Parathyroid adenoma (tissue), 2 donors: Measurements from ENCODE around the gene GAS6.

Experiments
- H2AFZ ChIP-seq: fragments of 300-600 bp; sonication (generic); one replicate; pipeline ENCODE4 v1.7.0; 2017; ENCODE audit warnings: antibody characterized with exemption, mild to moderate bottlenecking
- H3K27ac ChIP-seq: fragments of 300-600 bp; sonication (generic); one replicate; pipeline ENCODE4 v1.7.0; 2017
- H3K27me3 ChIP-seq: fragments of 300-600 bp; sonication (generic); one replicate; pipeline ENCODE4 v1.7.0; 2017; ENCODE audit warnings: low read length; ENCODE audit not compliant: control insufficient read depth, insufficient read depth
- H3K36me3 ChIP-seq: fragments of 300-600 bp; sonication (generic); one replicate; pipeline ENCODE4 v1.7.0; 2017; ENCODE audit warnings: low read length; ENCODE audit not compliant: control insufficient read depth, insufficient read depth
- H3K4me1 ChIP-seq: fragments of 300-600 bp; sonication (generic); one replicate; pipeline ENCODE4 v1.7.0; 2017; ENCODE audit warnings: control low read depth
- H3K4me2 ChIP-seq: fragments of 300-600 bp; sonication (generic); one replicate; pipeline ENCODE4 v1.7.0; 2017; ENCODE audit warnings: low read length
- H3K4me3 ChIP-seq: fragments of 300-600 bp; sonication (generic); one replicate; pipeline ENCODE4 v1.7.0; 2017; ENCODE audit warnings: low read depth, low read length
- H3K79me2 ChIP-seq: fragments of 300-600 bp; sonication (generic); one replicate; pipeline ENCODE4 v1.7.0; 2017; ENCODE audit warnings: control low read depth
- H3K9ac ChIP-seq: fragments of 300-600 bp; sonication (generic); one replicate; pipeline ENCODE4 v1.7.0; 2017; ENCODE audit warnings: mild to moderate bottlenecking
- H3K9me3 ChIP-seq: fragments of 300-600 bp; sonication (generic); one replicate; pipeline ENCODE4 v1.7.0; 2017; ENCODE audit warnings: low read length; ENCODE audit not compliant: control insufficient read depth
- TF ChIP-seq, protein P1 (sequence below): fragments of 300-600 bp; sonication (generic); IDR thresholded peaks from one replicate; pipeline ENCODE4 v1.7.0; 2017; ENCODE audit warnings: antibody characterized with exemption, mild to moderate bottlenecking
- donor health status: primary hyperparathyroidism.

Gene GAS6

DNA sequence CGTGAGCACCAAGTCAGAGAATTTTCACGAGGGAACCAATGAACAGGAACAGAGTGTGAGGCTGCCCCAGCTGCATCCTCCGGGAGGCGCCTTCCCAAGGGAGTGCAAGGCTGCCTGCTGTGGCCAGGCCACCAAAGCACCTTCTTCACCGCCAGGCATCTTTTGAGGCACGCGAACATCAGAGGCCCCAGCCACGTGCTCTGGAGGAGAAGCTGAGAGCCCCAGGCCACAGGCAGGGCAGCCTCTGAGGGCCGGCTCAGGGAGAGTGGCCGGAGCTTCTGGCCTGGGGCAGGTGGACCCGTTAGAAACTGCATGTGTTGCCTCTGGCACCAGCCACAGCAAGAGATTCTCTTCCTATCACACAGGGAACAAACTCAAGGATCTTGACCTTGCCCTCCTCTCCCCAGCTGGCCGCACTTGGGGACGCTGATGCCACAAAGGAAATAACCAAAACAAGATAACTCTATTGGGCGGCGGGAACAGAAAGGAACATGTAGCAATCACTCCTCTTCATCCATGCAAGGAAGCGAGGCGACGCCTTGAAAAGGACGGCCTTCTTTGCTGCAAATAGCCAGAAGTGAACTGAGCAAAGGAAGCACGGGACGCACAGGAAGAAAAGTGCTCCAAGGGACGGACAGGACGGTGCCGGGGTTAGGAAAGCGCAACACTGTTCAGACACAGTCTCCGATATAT, 19.9 kb downstream of the GAS6 start:
- Histone ChIP-seq H3K4me2 (no peak overlapping the region), H3K79me2 (peaks cover 10% of the 10 kb centered on the region), H3K36me3 (no peaks in the 10 kb centered on the region), H3K9ac (no peak overlapping the region), H3K27ac (no peak overlapping the region), H3K4me3 (no peak overlapping the region), H2AFZ (no peak overlapping the region), H3K4me1 (no peaks in the 10 kb centered on the region), H3K9me3 (no peaks in the 10 kb centered on the region), H3K27me3 (no peaks in the 10 kb centered on the region)
- TF ChIP-seq, protein P1, sequence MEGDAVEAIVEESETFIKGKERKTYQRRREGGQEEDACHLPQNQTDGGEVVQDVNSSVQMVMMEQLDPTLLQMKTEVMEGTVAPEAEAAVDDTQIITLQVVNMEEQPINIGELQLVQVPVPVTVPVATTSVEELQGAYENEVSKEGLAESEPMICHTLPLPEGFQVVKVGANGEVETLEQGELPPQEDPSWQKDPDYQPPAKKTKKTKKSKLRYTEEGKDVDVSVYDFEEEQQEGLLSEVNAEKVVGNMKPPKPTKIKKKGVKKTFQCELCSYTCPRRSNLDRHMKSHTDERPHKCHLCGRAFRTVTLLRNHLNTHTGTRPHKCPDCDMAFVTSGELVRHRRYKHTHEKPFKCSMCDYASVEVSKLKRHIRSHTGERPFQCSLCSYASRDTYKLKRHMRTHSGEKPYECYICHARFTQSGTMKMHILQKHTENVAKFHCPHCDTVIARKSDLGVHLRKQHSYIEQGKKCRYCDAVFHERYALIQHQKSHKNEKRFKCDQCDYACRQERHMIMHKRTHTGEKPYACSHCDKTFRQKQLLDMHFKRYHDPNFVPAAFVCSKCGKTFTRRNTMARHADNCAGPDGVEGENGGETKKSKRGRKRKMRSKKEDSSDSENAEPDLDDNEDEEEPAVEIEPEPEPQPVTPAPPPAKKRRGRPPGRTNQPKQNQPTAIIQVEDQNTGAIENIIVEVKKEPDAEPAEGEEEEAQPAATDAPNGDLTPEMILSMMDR, result no peak

DNA sequence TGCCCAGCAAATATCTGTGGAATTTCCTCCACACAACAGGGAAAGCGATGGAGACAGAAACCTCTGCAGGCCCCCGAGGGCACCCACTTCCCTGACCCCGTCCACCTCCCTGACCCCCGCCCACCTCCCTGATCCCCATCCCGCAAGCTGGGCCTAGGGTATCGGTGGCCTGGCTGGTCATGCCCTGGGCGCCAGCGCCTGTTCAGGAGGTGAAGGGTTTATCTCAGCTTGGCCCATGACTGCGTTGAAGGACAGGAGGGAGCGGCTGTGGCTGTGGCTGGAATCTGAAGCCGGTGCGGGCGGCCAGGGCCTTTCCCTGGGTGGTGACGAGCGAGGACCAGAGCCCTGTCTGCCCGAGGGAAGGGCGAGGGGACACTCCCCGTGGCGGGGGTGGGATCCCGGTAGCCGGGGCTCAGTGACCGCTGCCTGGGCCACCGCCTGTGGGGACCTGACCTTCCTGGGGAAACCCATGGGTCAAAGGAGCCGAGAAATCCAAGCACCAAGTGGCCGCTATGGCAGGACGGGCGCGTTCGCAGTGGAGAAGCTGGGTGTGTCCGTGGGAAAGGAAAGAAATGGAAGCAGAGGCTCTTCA, 20.7 kb downstream of the GAS6 start:
- Histone ChIP-seq H3K27me3 (no peaks in the 10 kb centered on the region), H3K4me2 (no peak overlapping the region), H3K27ac (no peak overlapping the region), H3K9me3 (no peaks in the 10 kb centered on the region), H3K9ac (no peak overlapping the region), H3K79me2 (peaks cover 9% of the 10 kb centered on the region), H2AFZ (no peak overlapping the region), H3K36me3 (no peaks in the 10 kb centered on the region), H3K4me3 (no peak overlapping the region), H3K4me1 (no peaks in the 10 kb centered on the region)
- TF ChIP-seq, protein P1, result no peak

DNA sequence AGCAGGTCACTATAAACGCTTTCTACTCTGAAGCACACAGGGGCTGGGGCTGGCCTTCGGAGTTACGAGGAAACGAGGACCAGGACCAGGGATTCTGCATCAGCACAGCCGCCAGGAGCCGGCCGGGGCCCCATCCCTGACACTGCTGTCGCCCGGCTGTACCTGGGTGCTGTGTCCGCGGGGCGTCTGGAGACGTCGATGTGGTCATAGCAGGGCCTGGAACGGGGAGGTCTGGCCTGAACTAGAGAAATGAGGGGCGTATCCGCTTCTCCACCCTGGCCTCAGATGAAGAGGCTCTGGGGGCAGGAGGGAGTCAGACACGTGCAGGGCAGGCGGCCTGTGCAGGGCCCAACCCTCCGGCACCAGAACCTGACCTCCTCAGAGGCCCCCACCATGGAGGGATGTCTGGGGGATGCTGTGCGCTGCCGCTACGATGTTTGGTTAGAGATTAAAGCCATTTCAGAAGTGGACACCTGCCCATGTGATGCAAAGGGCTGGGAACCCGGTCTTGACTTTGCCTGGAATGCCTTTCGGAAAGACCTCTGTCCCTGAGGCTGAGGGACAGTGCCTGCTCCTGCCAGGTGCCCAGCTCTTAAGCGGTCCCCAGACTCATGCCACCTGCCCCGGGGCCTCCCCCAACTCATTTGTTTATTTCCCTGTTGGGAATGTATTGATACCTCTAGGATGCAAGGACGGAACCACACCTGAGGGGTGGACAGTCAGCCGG, 21.4 kb downstream of the GAS6 start:
- no peaks in the 10 kb centered on the region for H3K4me1 ChIP-seq
- H3K27me3 ChIP-seq, result no peaks in the 10 kb centered on the region
- no peaks in the 10 kb centered on the region for H3K9me3 ChIP-seq
- H2AFZ ChIP-seq, result no peak overlapping the region
- no peaks in the 10 kb centered on the region for H3K36me3 ChIP-seq
- no peak overlapping the region for H3K27ac ChIP-seq
- no peak overlapping the region for H3K4me3 ChIP-seq
- peaks cover 6% of the 10 kb centered on the region for H3K79me2 ChIP-seq
- no peak overlapping the region for H3K4me2 ChIP-seq
- TF ChIP-seq, protein P1, result no peak
- no peak overlapping the region for H3K9ac ChIP-seq

DNA sequence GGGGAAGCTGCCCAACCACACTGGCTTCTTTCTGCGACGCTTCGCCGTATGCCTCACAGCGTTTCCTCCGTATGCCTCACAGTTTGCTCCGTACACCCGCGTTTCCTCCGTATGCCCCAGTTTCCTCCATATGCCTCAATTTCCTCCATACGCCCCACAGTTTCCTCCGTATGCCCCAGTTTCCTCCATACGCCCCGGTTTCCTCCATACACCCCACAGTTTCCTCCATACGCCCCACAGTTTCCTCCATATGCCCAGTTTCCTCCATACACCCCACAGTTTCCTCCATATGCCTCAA, 22.6 kb downstream of the GAS6 start:
- H3K27me3 ChIP-seq, result no peaks in the 10 kb centered on the region
- H3K79me2 ChIP-seq, result peaks cover 6% of the 10 kb centered on the region
- no peak overlapping the region for H3K4me3 ChIP-seq
- no peaks in the 10 kb centered on the region for H3K36me3 ChIP-seq
- no peak overlapping the region for H3K4me2 ChIP-seq
- no peak overlapping the region for H3K9ac ChIP-seq
- no peak overlapping the region for H3K27ac ChIP-seq
- no peaks in the 10 kb centered on the region for H3K9me3 ChIP-seq
- no peak overlapping the region for H2AFZ ChIP-seq
- TF ChIP-seq, protein P1, result no peak
- no peaks in the 10 kb centered on the region for H3K4me1 ChIP-seq
